NCI-H2171 (cell line): Measurements from ENCODE around the gene LAMB3.
A peak's percentile ranks its signal among the peaks of the same experiment; 100 is the strongest.

ENCODE experiments used
- DNase-seq: peaks from one replicate; lab custom pipeline; 2025; lab: John Stamatoyannopoulos, UW

The LAMB3 gene

GRCh38 chr1:209633335-209633997 is 18.8 kb downstream of the LAMB3 start:
- no peak for DNase-seq

- DNase-seq: no peak
These were observed 21.6 kb downstream of the LAMB3 start for GRCh38 chr1:209630383-209631225.

GRCh38 chr1:209629621-209630382 is 22.4 kb downstream of the LAMB3 start:
- DNase-seq: no peak

- no peak for DNase-seq
These were observed 23.5 kb downstream of the LAMB3 start for GRCh38 chr1:209628618-209629299.

GRCh38 chr1:209627732-209628196 is 24.5 kb downstream of the LAMB3 start:
- no peak for DNase-seq

GRCh38 chr1:209627027-209627731 is 25.0 kb downstream of the LAMB3 start:
- DNase-seq: peak; percentile 62

- DNase-seq: no peak
These were observed 25.7 kb downstream of the LAMB3 start for GRCh38 chr1:209626346-209627026.

- no peak for DNase-seq
These were observed 26.4 kb downstream of the LAMB3 start for GRCh38 chr1:209625791-209626285.

- no peak for DNase-seq
These were observed 27.4 kb downstream of the LAMB3 start for GRCh38 chr1:209624558-209625549.

- DNase-seq: no peak
These were observed 29.1 kb downstream of the LAMB3 start for GRCh38 chr1:209622841-209623829.

- no peak for DNase-seq
These were observed 30.2 kb downstream of the LAMB3 start for GRCh38 chr1:209621741-209622655.

GRCh38 chr1:209621286-209621685 is 30.9 kb downstream of the LAMB3 start:
- DNase-seq: no peak

GRCh38 chr1:209620487-209620884 is 31.7 kb downstream of the LAMB3 start:
- no peak for DNase-seq

- DNase-seq: no peak
These were observed 32.3 kb downstream of the LAMB3 start for GRCh38 chr1:209619696-209620486.

- no peak for DNase-seq
These were observed 33.3 kb downstream of the LAMB3 start for GRCh38 chr1:209618756-209619420.

GRCh38 chr1:209618291-209618690 is 33.9 kb downstream of the LAMB3 start:
- no peak for DNase-seq
